ENCODE data around the gene NF1.

Gene NF1

GRCh38 chr17:31413081-31413799 is 318.5 kb downstream of the NF1 start:
- ChIA-PET POLR2A (no interaction called here), CTCF (interaction anchor here (0.7 to 1.3 kb wide), 3 partner anchors 15 to 111 kb away, joined by 3 to 4 read pairs (median 4); no protein-coding TSS in a partner anchor)
- TF ChIP-seq CTCF (IDR thresholded peaks at IDR 0.05; ENCODE audit: control extremely low read depth, extremely low read depth, low read depth, missing control alignments), result no peak
- DNase-seq (ENCODE audit: extremely low spot score), result no peak

GRCh38 chr17:31413874-31414549 is 319.2 kb downstream of the NF1 start:
- CTCF ChIA-PET, result interaction anchor here (0.7 to 1.2 kb wide), 2 partner anchors 111 to 428 kb away, joined by 3 to 4 read pairs; no protein-coding TSS in a partner anchor
- TF ChIP-seq CTCF (IDR thresholded peaks at IDR 0.05; ENCODE audit: control extremely low read depth, extremely low read depth, low read depth, missing control alignments), result no peak
- no peak for DNase-seq (ENCODE audit: extremely low spot score)
- POLR2A ChIA-PET, result no interaction called here

GRCh38 chr17:31414550-31414918 is 319.8 kb downstream of the NF1 start:
- no peak for TF ChIP-seq CTCF (IDR thresholded peaks at IDR 0.05; ENCODE audit: control extremely low read depth, extremely low read depth, low read depth, missing control alignments)
- CTCF ChIA-PET, result interaction anchor here (1.2 kb wide), 1 partner anchor 428 kb away, joined by 3 read pairs; no protein-coding TSS in a partner anchor
- POLR2A ChIA-PET, result no interaction called here
- no peak for DNase-seq (ENCODE audit: extremely low spot score)

- POLR2A ChIA-PET, result no interaction called here
- CTCF ChIA-PET, result interaction anchor here (1.2 kb wide), 1 partner anchor 427 kb away, joined by 3 read pairs; no protein-coding TSS in a partner anchor
- no peak for DNase-seq (ENCODE audit: extremely low spot score)
- no peak for TF ChIP-seq CTCF (IDR thresholded peaks at IDR 0.05; ENCODE audit: control extremely low read depth, extremely low read depth, low read depth, missing control alignments)
Measured at GRCh38 chr17:31415004-31415454, 320.3 kb downstream of the NF1 start.

- no peak for TF ChIP-seq CTCF (IDR thresholded peaks at IDR 0.05; ENCODE audit: control extremely low read depth, extremely low read depth, low read depth, missing control alignments)
- CTCF ChIA-PET, result no interaction called here
- DNase-seq (ENCODE audit: extremely low spot score), result no peak
- POLR2A ChIA-PET, result no interaction called here
Measured at GRCh38 chr17:31415640-31416502, 321.1 kb downstream of the NF1 start.

- no peak for DNase-seq (ENCODE audit: extremely low spot score)
- no peak for TF ChIP-seq CTCF (IDR thresholded peaks at IDR 0.05; ENCODE audit: control extremely low read depth, extremely low read depth, low read depth, missing control alignments)
- POLR2A ChIA-PET, result no interaction called here
- CTCF ChIA-PET, result no interaction called here
Measured at GRCh38 chr17:31416503-31416923, 321.7 kb downstream of the NF1 start.
